ENCODE measurements around the gene GALR1.

- no peak for TF ChIP-seq CTCF (IDR thresholded peaks at IDR 0.05)
- no peak for TF ChIP-seq POLR2AphosphoS5 (IDR thresholded peaks at IDR 0.05)
Measured at GRCh38 chr18:77203071-77203470, 46.6 kb upstream of the GALR1 start.
